Endothelial cell of umbilical vein (primary cell): ENCODE results near the gene MAP3K10.
A peak's percentile ranks its signal among the peaks of the same experiment; 100 is the strongest.

Experiments used
- EZH2 ChIP-seq: IDR thresholded peaks from 2 replicates; pipeline ENCODE4 v1.6.1; 2012; ENCODE audit warnings: borderline replicate concordance, low read depth, mild to moderate bottlenecking, moderate library complexity, low read length, inconsistent platforms; ENCODE audit not compliant: severe bottlenecking
- FOS ChIP-seq: IDR thresholded peaks from 2 replicates; pipeline ENCODE4 v1.6.1; 2011; ENCODE audit warnings: mild to moderate bottlenecking, low read length, moderate library complexity, borderline replicate concordance; ENCODE audit not compliant: insufficient read depth
- JUN ChIP-seq: IDR thresholded peaks from 2 replicates; pipeline ENCODE4 v1.6.1; 2011; ENCODE audit warnings: borderline replicate concordance, low read depth; ENCODE audit not compliant: insufficient read length, insufficient read depth
- MYC ChIP-seq: IDR thresholded peaks from one replicate; pipeline ENCODE4 v1.6.1; 2011; ENCODE audit warnings: mild to moderate bottlenecking, low read depth, low read length
- POLR2A ChIP-seq: IDR thresholded peaks from 2 replicates; pipeline ENCODE4 v1.6.1; 2012; ENCODE audit warnings: low read depth, mild to moderate bottlenecking, control low read depth, low read length
- POLR2AphosphoS5 ChIP-seq: IDR thresholded peaks from 2 replicates; pipeline ENCODE4 v1.6.1; 2012; ENCODE audit warnings: low read depth, mild to moderate bottlenecking, control low read depth, low read length, moderate library complexity; ENCODE audit not compliant: insufficient read depth
- TF ChIP-seq, protein P1 (sequence below), 2 donors: IDR thresholded peaks; 1 replicate in 1 of 2; 2 replicates in 1 of 2; pipeline ENCODE4 v1.5.1; 2011; ENCODE audit warnings: low read length in 2 of 2, mild to moderate bottlenecking in 2 of 2, moderate library complexity in 2 of 2, control low read depth in 1 of 2, inconsistent platforms in 1 of 2, low read depth in 1 of 2; ENCODE audit not compliant: insufficient read depth in 1 of 2; ENCODE audit errors: extremely low read depth in 1 of 2
- TF ChIP-seq, protein P2 (sequence below): IDR thresholded peaks from 2 replicates; pipeline ENCODE4 v1.6.1; 2011; ENCODE audit not compliant: insufficient read depth, insufficient read length

DNA sequence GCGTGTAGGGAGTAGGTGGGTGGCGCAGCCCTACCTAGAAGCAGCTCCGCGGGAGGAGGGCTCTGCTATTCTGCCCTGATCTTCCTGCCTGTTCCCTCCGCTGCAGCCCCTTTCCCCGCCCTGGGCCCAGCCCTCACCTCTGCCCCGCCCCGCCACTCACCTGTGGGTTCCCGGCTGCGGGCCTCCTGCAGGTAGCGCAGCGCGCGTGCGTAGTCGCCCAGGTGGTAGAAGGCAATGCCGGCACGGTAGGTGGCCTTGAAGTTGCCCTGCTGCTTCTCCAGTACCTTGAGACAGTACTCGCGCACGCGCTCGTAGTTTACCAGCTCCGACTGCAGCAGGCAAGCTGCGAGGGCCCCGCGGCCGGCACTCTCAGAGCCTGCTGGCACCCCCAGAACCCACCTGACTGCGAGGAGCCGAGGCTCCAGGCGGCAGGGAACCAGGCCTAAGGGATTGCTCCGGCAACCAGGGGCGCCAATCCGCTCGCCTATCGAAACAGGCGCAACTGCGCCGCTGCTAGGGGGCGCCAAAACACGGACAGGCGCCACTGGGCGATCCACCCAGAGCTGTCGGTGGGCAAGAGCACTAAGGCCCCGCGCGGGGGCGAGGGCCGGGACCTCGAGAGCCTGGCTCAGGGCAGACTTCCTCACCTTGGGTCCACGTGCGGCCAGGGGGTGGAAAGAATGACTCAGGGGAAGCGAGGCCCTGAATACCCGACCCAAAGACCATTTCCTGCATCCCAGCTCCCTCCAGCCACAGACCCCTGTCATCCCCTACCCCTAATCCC, 26.0 kb downstream of the MAP3K10 start:
- TF ChIP-seq JUN (no peak), POLR2A (no peak), POLR2AphosphoS5 (no peak), MYC (no peak), EZH2 (no peak), FOS (no peak)
- TF ChIP-seq, protein P1, sequence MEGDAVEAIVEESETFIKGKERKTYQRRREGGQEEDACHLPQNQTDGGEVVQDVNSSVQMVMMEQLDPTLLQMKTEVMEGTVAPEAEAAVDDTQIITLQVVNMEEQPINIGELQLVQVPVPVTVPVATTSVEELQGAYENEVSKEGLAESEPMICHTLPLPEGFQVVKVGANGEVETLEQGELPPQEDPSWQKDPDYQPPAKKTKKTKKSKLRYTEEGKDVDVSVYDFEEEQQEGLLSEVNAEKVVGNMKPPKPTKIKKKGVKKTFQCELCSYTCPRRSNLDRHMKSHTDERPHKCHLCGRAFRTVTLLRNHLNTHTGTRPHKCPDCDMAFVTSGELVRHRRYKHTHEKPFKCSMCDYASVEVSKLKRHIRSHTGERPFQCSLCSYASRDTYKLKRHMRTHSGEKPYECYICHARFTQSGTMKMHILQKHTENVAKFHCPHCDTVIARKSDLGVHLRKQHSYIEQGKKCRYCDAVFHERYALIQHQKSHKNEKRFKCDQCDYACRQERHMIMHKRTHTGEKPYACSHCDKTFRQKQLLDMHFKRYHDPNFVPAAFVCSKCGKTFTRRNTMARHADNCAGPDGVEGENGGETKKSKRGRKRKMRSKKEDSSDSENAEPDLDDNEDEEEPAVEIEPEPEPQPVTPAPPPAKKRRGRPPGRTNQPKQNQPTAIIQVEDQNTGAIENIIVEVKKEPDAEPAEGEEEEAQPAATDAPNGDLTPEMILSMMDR (IDR thresholded peaks at IDR 0.05; ENCODE audit: extremely low read depth in 1 of 2, insufficient read depth in 1 of 2, low read depth in 1 of 2, low read length in 2 of 2), result peak; percentile 30 to 36
- TF ChIP-seq, protein P2, sequence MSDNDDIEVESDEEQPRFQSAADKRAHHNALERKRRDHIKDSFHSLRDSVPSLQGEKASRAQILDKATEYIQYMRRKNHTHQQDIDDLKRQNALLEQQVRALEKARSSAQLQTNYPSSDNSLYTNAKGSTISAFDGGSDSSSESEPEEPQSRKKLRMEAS, result no peak
